Breast epithelium (tissue), 3 donors: Measurements from ENCODE around the gene FLNB.

Experiments
- CTCF ChIP-seq, 3 donors: fragments of 450-650 bp; IDR thresholded peaks; one replicate each; pipeline ENCODE4 v1.5.1; 2016 to 2017; ENCODE audit warnings: antibody characterized with exemption in 3 of 3, mild to moderate bottlenecking in 3 of 3, moderate library complexity in 3 of 3
- POLR2A ChIP-seq: fragments of 450-650 bp; IDR thresholded peaks from one replicate; pipeline ENCODE4 v1.6.1; 2016; ENCODE audit warnings: antibody characterized with exemption, mild to moderate bottlenecking, moderate library complexity

GRCh38 chr3:58207954-58208353, 199.7 kb downstream of the FLNB start:
- TF ChIP-seq CTCF (IDR thresholded peaks at IDR 0.05), result no peak
- TF ChIP-seq POLR2A, result no peak
